Measurements from ENCODE around the gene POGK. TPM values are rescaled to one million over a fixed set of nuclear protein-coding genes. Genes with fewer than 3 reads are reported as not detected.
"Not testable (repeated sequence)": the region's sequence is repeated elsewhere in the genome, so short reads cannot be mapped to it uniquely, and the experiment has no call there.

POGK gene
- total and polyA plus RNA-seq, 5 donors from 2014 or later: 11.9 to 19.1 (median 14.1) TPM

DNA sequence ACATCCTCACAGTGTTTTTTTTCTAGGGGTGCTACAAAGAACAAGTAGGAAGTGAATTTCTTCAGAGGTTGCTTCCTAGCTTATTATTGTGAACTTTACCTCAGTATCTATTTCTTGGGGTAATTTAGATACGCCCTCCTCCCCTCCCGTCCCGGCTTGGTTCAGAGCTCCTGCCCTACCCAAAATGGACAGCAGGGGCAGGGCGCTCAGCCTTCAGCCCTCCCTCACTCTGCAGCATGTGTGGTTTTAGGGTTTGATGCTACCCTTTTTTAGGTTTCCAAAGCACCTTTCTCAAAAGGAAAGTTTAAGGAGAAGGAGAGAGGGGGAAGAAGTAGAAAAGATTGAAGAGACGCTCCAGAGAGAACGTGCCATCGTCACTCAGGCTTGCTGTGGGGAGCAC, 16.9 kb upstream of the POGK start:
- Mint-ChIP-seq H3K4me3 (no peak overlapping the region), H3K27me3 (peaks cover 19% of the 10 kb centered on the region), H3K9me3 (peaks cover 0 to 18% (median 7%) of the 10 kb centered on the region in 7 donors), H3K27ac (no peak overlapping the region), H3K36me3 (peaks cover 3% of the 10 kb centered on the region), H3K4me1 (no peaks in the 10 kb centered on the region)
- Histone ChIP-seq H3K9me3 (ENCODE audit: control insufficient read depth in 2 of 2, low read length in 2 of 2) (no peaks in the 10 kb centered on the region), H3K4me3 (ENCODE audit: low read depth, low read length) (no peak overlapping the region), H3K27me3 (ENCODE audit: control insufficient read depth, insufficient read depth, low read length) (peaks cover 6% of the 10 kb centered on the region), H3K27ac (ENCODE audit: insufficient read depth, low read length, poor library complexity, severe bottlenecking) (no peak overlapping the region), H3K36me3 (ENCODE audit: control insufficient read depth, insufficient read depth, low read length) (no peaks in the 10 kb centered on the region), H3K4me1 (ENCODE audit: control insufficient read depth, insufficient read depth, low read length, poor library complexity, severe bottlenecking) (no peaks in the 10 kb centered on the region)
- DNase-seq (no peak), ATAC-seq (ENCODE audit: low read depth in 2 of 2) (no peak)

DNA sequence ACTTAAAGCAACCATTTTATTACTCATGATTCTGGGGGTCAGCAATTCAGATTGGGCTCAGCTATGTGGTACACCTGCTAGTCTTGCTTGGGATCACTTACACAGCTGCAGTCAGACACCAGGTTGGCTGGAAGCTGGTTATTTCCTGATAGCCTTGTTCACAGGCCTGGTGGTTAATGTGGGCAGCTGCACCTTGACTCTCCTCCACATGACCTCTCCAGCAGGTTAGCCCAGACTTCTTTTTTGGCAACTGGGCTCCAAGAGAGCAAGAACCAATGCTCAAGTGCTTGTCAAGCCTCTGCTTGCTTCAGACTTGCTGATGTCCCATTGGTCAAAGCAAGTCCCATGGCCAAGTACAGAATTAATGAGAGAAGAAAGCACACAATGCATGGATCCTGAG, 11.8 kb upstream of the POGK start:
- H3K36me3 Mint-ChIP-seq: peaks cover 5% of the 10 kb centered on the region
- H3K27ac Mint-ChIP-seq: no peak overlapping the region
- ATAC-seq (ENCODE audit: low read depth in 2 of 2) (no peak), DNase-seq (no peak)
- peaks cover 23% of the 10 kb centered on the region for H3K27me3 Mint-ChIP-seq
- no peak overlapping the region for H3K4me3 Mint-ChIP-seq
- Histone ChIP-seq H3K4me1 (ENCODE audit: control insufficient read depth, insufficient read depth, low read length, poor library complexity, severe bottlenecking) (no peaks in the 10 kb centered on the region), H3K36me3 (ENCODE audit: control insufficient read depth, insufficient read depth, low read length) (no peaks in the 10 kb centered on the region), H3K27me3 (ENCODE audit: control insufficient read depth, insufficient read depth, low read length) (peaks cover 11% of the 10 kb centered on the region), H3K9me3 (ENCODE audit: control insufficient read depth in 2 of 2, low read length in 2 of 2) (peaks cover 15 to 19% of the 10 kb centered on the region in 2 experiments), H3K27ac (ENCODE audit: insufficient read depth, low read length, poor library complexity, severe bottlenecking) (no peak overlapping the region), H3K4me3 (ENCODE audit: low read depth, low read length) (no peak overlapping the region)
- H3K9me3 Mint-ChIP-seq: peaks cover 6 to 29% (median 13%) of the 10 kb centered on the region in 7 donors
- no peaks in the 10 kb centered on the region for H3K4me1 Mint-ChIP-seq

DNA sequence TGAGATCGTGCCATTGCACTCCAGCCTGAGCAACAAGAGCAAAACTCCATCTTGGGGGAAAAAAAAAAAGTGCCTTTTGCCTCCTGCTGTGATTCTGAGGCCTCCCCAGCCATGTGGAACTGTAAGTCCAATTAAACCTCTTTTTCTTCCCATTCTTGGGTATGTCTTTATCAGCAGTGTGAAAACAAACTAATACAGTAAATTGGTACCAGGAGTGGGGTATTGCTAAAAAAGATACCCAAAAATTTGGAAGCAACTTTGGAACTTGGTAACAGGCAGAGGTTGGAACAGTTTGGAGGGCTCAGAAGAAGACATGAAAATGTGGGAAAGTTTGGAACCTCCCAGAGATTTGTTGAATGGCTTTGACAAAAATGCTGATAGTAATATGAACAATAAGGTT, 9.5 kb upstream of the POGK start:
- H3K4me3 ChIP-seq (ENCODE audit: low read depth, low read length); ATAC-seq (ENCODE audit: low read depth in 2 of 2); H3K4me1 ChIP-seq (ENCODE audit: control insufficient read depth, insufficient read depth, low read length, poor library complexity, severe bottlenecking); H3K36me3 ChIP-seq (ENCODE audit: control insufficient read depth, insufficient read depth, low read length); H3K27ac Mint-ChIP-seq; H3K4me1 Mint-ChIP-seq; H3K36me3 Mint-ChIP-seq; H3K27ac ChIP-seq (ENCODE audit: insufficient read depth, low read length, poor library complexity, severe bottlenecking); DNase-seq; H3K4me3 Mint-ChIP-seq: not testable (repeated sequence)
- peaks cover 11% of the 10 kb centered on the region for H3K27me3 ChIP-seq (ENCODE audit: control insufficient read depth, insufficient read depth, low read length)
- peaks cover 6 to 29% (median 13%) of the 10 kb centered on the region in 7 donors for H3K9me3 Mint-ChIP-seq
- H3K9me3 ChIP-seq (ENCODE audit: control insufficient read depth in 2 of 2, low read length in 2 of 2): peaks cover 15 to 19% of the 10 kb centered on the region in 2 experiments
- peaks cover 28% of the 10 kb centered on the region for H3K27me3 Mint-ChIP-seq

DNA sequence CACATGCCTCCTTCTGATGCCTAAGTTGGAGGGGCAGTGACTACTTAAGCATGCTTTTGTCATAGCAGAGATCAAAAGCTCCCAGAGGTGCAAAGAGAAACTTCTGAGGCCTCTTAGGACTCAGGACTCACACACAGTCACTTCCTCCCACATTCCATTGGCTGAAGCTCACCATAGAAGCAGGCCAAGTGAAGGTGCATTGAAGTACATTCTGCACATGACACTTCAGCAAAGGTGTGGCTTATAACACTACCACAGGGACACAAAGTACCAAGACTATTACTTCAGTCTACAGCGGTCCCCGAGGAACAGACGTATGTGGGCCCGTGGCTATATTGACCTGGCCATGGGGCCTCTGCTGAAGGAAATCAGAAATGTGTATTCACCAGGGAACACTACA, 2.5 kb upstream of the POGK start:
- Histone ChIP-seq H3K27ac (ENCODE audit: insufficient read depth, low read length, poor library complexity, severe bottlenecking) (no peak overlapping the region), H3K27me3 (ENCODE audit: control insufficient read depth, insufficient read depth, low read length) (peaks cover 3% of the 10 kb centered on the region)
- ATAC-seq (ENCODE audit: low read depth in 2 of 2): no peak

DNA sequence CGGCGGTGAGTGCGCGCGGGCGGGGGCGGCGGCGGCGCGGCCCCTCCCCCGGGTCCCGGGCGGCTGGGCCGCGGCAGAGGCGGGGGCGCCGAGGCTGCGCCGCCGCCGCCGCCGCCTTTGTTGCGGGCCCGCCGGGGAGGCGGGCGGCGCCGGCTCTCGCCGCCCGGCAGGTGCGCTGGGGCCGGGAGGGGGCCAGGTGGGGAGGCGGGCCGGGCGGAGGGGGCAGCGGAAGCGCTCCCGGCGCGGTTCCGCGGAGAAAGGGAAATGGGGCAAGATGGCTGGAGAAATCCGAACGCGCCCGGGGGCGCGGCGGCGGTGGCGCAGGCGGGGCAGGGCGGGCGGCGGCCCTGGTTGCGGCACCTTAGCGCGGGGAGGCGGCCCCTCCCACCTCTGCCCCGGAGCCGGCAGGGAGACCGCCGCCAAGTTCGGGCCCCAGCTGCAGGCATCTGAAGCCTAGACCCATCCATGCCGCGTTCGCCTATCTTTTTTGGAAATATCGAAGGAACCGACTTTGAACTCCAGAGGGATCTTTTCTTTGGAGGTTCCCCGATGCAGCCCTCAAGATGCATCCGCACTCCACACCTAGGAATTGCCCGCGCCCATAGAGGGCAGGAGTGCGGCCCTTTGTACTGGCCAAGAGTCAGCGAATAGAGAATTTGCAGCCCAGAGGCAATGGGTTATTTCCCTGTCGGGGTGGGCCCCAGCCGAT, 479 bp downstream of the POGK start:
- Mint-ChIP-seq H3K4me1 (peaks cover 29 to 62% (median 33%) of the 10 kb centered on the region in 4 donors), H3K27me3 (peaks cover 8% of the 10 kb centered on the region), H3K9me3 (peaks cover 0 to 2% (median 0%) of the 10 kb centered on the region in 7 donors), H3K27ac (peak overlapping the region; percentile 49 to 91 (median 89)), H3K4me3 (peak overlapping the region; percentile 89 to 90 (median 90)), H3K36me3 (peaks cover 25% of the 10 kb centered on the region)
- peak overlapping the region; percentile 79 for H3K27ac ChIP-seq (ENCODE audit: insufficient read depth, low read length, poor library complexity, severe bottlenecking)
- peak overlapping the region; percentile 71 for H3K4me3 ChIP-seq (ENCODE audit: low read depth, low read length)
- peaks cover 29% of the 10 kb centered on the region for H3K4me1 ChIP-seq (ENCODE audit: control insufficient read depth, insufficient read depth, low read length, poor library complexity, severe bottlenecking)
- peaks cover 34% of the 10 kb centered on the region for H3K36me3 ChIP-seq (ENCODE audit: control insufficient read depth, insufficient read depth, low read length)
- no peaks in the 10 kb centered on the region for H3K27me3 ChIP-seq (ENCODE audit: control insufficient read depth, insufficient read depth, low read length)
- H3K9me3 ChIP-seq (ENCODE audit: control insufficient read depth in 2 of 2, low read length in 2 of 2): no peaks in the 10 kb centered on the region
- DNase-seq: peak; percentile 39 to 59 (median 54)
- peak; percentile 35 to 43 for ATAC-seq (ENCODE audit: low read depth in 2 of 2)

More for the DNA sequence above, 2.5 kb upstream of the POGK start:
- Mint-ChIP-seq H3K36me3 (peaks cover 12% of the 10 kb centered on the region), H3K9me3 (peaks cover 0 to 7% (median 1%) of the 10 kb centered on the region in 7 donors), H3K27ac (peak overlapping the region in 1 of 3 donors; percentile 35), H3K4me1 (peaks cover 13 to 33% (median 19%) of the 10 kb centered on the region in 4 donors), H3K4me3 (peak overlapping the region in 1 of 4 donors; percentile 94), H3K27me3 (peaks cover 21% of the 10 kb centered on the region)
- Histone ChIP-seq H3K36me3 (ENCODE audit: control insufficient read depth, insufficient read depth, low read length) (peaks cover 6% of the 10 kb centered on the region), H3K9me3 (ENCODE audit: control insufficient read depth in 2 of 2, low read length in 2 of 2) (no peaks in the 10 kb centered on the region), H3K4me3 (ENCODE audit: low read depth, low read length) (no peak overlapping the region), H3K4me1 (ENCODE audit: control insufficient read depth, insufficient read depth, low read length, poor library complexity, severe bottlenecking) (peaks cover 25% of the 10 kb centered on the region)
- DNase-seq: no peak

DNA sequence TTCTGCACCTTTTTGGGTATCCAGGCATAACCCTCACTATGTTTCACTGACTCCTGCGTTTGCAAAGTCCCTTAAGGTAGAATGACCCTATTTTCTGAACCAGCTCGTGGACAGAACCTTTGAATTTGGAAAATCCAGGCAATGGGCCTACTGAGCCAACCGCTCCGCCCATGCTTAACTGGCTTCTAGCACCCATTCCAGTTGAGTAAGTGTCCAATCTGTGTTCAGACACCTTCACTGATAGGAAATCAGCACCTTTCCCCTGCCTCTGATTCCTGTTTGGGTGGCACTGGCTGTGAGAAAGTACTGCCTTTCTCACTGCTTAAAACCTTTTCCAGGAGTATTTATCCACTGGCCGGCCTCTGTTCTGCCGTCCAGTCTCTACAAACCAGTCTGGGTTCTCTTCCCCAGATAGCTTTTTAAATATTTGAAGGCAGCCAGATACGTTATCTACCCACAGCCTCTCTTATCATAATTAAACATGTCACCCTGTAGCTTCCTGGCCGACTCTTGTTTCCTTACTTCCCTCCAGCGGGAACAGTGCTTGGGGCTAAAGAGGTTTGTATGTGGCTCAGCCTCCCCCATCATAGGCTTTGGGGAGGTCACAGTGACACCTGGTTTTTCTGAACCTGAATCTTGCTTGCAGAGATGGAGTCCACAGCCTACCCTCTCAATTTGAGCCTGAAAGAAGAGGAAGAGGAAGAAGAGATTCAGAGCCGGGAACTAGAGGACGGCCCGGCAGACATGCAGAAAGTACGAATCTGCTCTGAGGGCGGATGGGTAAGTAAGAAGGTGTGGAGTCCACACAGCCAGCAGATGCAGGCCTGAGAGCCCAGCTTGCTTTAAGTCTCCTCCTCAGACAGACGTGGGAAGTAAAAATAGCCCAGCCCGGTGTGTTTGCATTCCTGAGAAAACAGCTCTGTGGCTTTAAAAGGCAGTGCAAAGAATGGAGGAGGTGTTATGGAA, 1.3 kb downstream of the POGK start:
- Mint-ChIP-seq H3K9me3 (peaks cover 0 to 2% (median 0%) of the 10 kb centered on the region in 7 donors), H3K36me3 (peaks cover 27% of the 10 kb centered on the region)

DNA sequence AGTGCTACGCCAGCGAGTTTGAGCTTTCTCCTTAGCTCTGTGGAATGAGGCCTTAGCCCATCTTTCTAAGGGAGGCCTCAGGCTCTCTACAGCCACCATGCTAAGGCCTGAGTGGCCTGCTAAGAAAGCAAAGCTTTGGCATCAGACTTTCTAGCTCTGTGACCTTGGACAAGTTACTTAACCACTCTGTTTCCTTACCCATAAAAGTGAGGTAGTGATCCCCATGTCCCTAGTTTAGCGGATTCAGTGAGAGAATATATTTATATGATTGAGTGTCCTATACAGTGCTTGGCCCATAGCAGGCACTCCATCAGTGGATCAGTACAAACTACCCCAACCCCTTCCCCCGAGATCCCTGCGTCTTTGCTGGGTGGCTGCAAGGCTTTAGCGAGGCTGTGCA, 4.0 kb downstream of the POGK start:
- H3K4me1 ChIP-seq (ENCODE audit: control insufficient read depth, insufficient read depth, low read length, poor library complexity, severe bottlenecking): peaks cover 27% of the 10 kb centered on the region
- H3K4me3 ChIP-seq (ENCODE audit: low read depth, low read length): no peak overlapping the region
- peak overlapping the region in 2 of 3 donors; percentile 20 to 77 for H3K27ac Mint-ChIP-seq
- H3K9me3 ChIP-seq (ENCODE audit: control insufficient read depth in 2 of 2, low read length in 2 of 2): no peaks in the 10 kb centered on the region
- H3K4me1 Mint-ChIP-seq: peaks cover 29 to 78% (median 42%) of the 10 kb centered on the region in 4 donors
- H3K9me3 Mint-ChIP-seq: peaks cover 0 to 2% (median 0%) of the 10 kb centered on the region in 7 donors
- H3K27ac ChIP-seq (ENCODE audit: insufficient read depth, low read length, poor library complexity, severe bottlenecking): no peak overlapping the region
- peaks cover 63% of the 10 kb centered on the region for H3K36me3 ChIP-seq (ENCODE audit: control insufficient read depth, insufficient read depth, low read length)
- H3K4me3 Mint-ChIP-seq: peak overlapping the region in 1 of 4 donors; percentile 43
- H3K27me3 ChIP-seq (ENCODE audit: control insufficient read depth, insufficient read depth, low read length): no peaks in the 10 kb centered on the region
- H3K27me3 Mint-ChIP-seq: no peaks in the 10 kb centered on the region
- DNase-seq (no peak), ATAC-seq (ENCODE audit: low read depth in 2 of 2) (no peak)
- H3K36me3 Mint-ChIP-seq: peaks cover 47% of the 10 kb centered on the region

More for the DNA sequence above, 1.3 kb downstream of the POGK start:
- Mint-ChIP-seq H3K4me3 (peak overlapping the region; percentile 89 to 90 (median 90)), H3K27ac (peak overlapping the region; percentile 76 to 91 (median 89)), H3K4me1 (peaks cover 30 to 66% (median 35%) of the 10 kb centered on the region in 4 donors), H3K27me3 (peaks cover 8% of the 10 kb centered on the region)
- H3K4me1 ChIP-seq (ENCODE audit: control insufficient read depth, insufficient read depth, low read length, poor library complexity, severe bottlenecking): peaks cover 29% of the 10 kb centered on the region
- H3K27ac ChIP-seq (ENCODE audit: insufficient read depth, low read length, poor library complexity, severe bottlenecking): peak overlapping the region; percentile 28
- DNase-seq (no peak), ATAC-seq (ENCODE audit: low read depth in 2 of 2) (no peak)
- no peaks in the 10 kb centered on the region for H3K27me3 ChIP-seq (ENCODE audit: control insufficient read depth, insufficient read depth, low read length)
- H3K36me3 ChIP-seq (ENCODE audit: control insufficient read depth, insufficient read depth, low read length): peaks cover 37% of the 10 kb centered on the region
- H3K9me3 ChIP-seq (ENCODE audit: control insufficient read depth in 2 of 2, low read length in 2 of 2): no peaks in the 10 kb centered on the region
- H3K4me3 ChIP-seq (ENCODE audit: low read depth, low read length): peak overlapping the region; percentile 71

Data from CD4-positive, CD25-positive, alpha-beta regulatory T cell (primary cell).